SK-N-SH treated with all-trans-retinoic acid at 6 μM for 48 hours (cell line): Measurements from ENCODE around the gene TTC7B.

Experiments
- ATAC-seq: fragments of 200-7000 bp; cut with Tn5 transposase; 3 replicates; pipeline ENCODE4 v1.9.1; 2020; ENCODE audit warnings: mild to moderate bottlenecking, moderate library complexity
- ARNTL ChIP-seq: fragments of 450-650 bp; formaldehyde crosslinking; IDR thresholded peaks from 2 replicates; pipeline ENCODE4 v1.5.0; 2020; ENCODE audit warnings: low read depth, mild to moderate bottlenecking, moderate library complexity, borderline replicate concordance
- BACH2 ChIP-seq: fragments of 250-450 bp; sonication (Bioruptor Pico); IDR thresholded peaks from 2 replicates; pipeline ENCODE4 v1.9.0; 2021; ENCODE audit warnings: mild to moderate bottlenecking, borderline replicate concordance
- CSDC2 ChIP-seq: fragments of 250-450 bp; sonication (Bioruptor Pico); IDR thresholded peaks from 2 replicates; pipeline ENCODE4 v1.5.0; 2020; ENCODE audit warnings: mild to moderate bottlenecking, moderate library complexity
- ESRRG ChIP-seq: fragments of 250-450 bp; sonication (Bioruptor Pico); IDR thresholded peaks from 2 replicates; pipeline ENCODE4 v1.6.1; 2021; ENCODE audit warnings: mild to moderate bottlenecking
- ISL1 ChIP-seq: fragments of 250-450 bp; sonication (Bioruptor Pico); IDR thresholded peaks from 2 replicates; pipeline ENCODE4 v2.1.2; 2022; ENCODE audit warnings: mild to moderate bottlenecking, moderate library complexity
- OSR1 ChIP-seq: fragments of 250-450 bp; sonication (Bioruptor Pico); IDR thresholded peaks from 2 replicates; pipeline ENCODE4 v1.8.0; 2022; ENCODE audit warnings: moderate library complexity, mild to moderate bottlenecking, inconsistent platforms
- PPARA ChIP-seq: fragments of 250-450 bp; sonication (Bioruptor Pico); IDR thresholded peaks from 2 replicates; pipeline ENCODE4 v1.5.0; 2020; ENCODE audit warnings: mild to moderate bottlenecking, borderline replicate concordance
- RARB ChIP-seq: fragments of 250-450 bp; sonication (Bioruptor Pico); IDR thresholded peaks from 2 replicates; pipeline ENCODE4 v1.8.0; 2021; ENCODE audit warnings: mild to moderate bottlenecking, moderate library complexity
- SNAI2 ChIP-seq: fragments of 250-450 bp; sonication (Bioruptor Pico); IDR thresholded peaks from 2 replicates; pipeline ENCODE4 v1.5.0; 2020; ENCODE audit warnings: mild to moderate bottlenecking, moderate library complexity
- TCF4 ChIP-seq: fragments of 250-450 bp; sonication (Bioruptor Pico); IDR thresholded peaks from 2 replicates; pipeline ENCODE4 v1.8.0; 2021; ENCODE audit warnings: mild to moderate bottlenecking, moderate library complexity, borderline replicate concordance
- TOX ChIP-seq: fragments of 250-450 bp; sonication (Bioruptor Pico); IDR thresholded peaks from 2 replicates; pipeline ENCODE4 v1.8.0; 2021; ENCODE audit warnings: mild to moderate bottlenecking, moderate library complexity, borderline replicate concordance
- ZC3H10 ChIP-seq: fragments of 250-450 bp; sonication (Bioruptor Pico); IDR thresholded peaks from 2 replicates; pipeline ENCODE4 v1.5.1; 2021; ENCODE audit warnings: mild to moderate bottlenecking, moderate library complexity
- ZFP3 ChIP-seq: fragments of 250-450 bp; sonication (Bioruptor Pico); IDR thresholded peaks from 2 replicates; pipeline ENCODE4 v1.5.0; 2020; ENCODE audit warnings: mild to moderate bottlenecking, moderate library complexity
- ZFP30 ChIP-seq: fragments of 450-650 bp; formaldehyde crosslinking; IDR thresholded peaks from 2 replicates; pipeline ENCODE4 v1.5.0; 2022; ENCODE audit warnings: mild to moderate bottlenecking, moderate library complexity
- ZNF565 ChIP-seq: fragments of 450-650 bp; formaldehyde crosslinking; conservative IDR thresholded peaks from 2 replicates; pipeline ENCODE4 v1.5.0; 2020; ENCODE audit warnings: low read depth, mild to moderate bottlenecking, moderate library complexity
- ZNF70 ChIP-seq: fragments of 450-650 bp; formaldehyde crosslinking; IDR thresholded peaks from 2 replicates; pipeline ENCODE4 v1.5.0; 2020; ENCODE audit warnings: mild to moderate bottlenecking, moderate library complexity
- ZNF8 ChIP-seq: fragments of 450-650 bp; formaldehyde crosslinking; IDR thresholded peaks from 2 replicates; pipeline ENCODE4 v1.5.0; 2020; ENCODE audit warnings: mild to moderate bottlenecking, moderate library complexity
- TF ChIP-seq, protein P1 (sequence below): fragments of 250-450 bp; sonication (Bioruptor Pico); IDR thresholded peaks from 2 replicates; pipeline ENCODE4 v1.8.0; 2020; ENCODE audit warnings: mild to moderate bottlenecking, moderate library complexity, borderline replicate concordance
- TF ChIP-seq, protein P2 (sequence below): fragments of 250-450 bp; sonication (Bioruptor Pico); IDR thresholded peaks from 2 replicates; pipeline ENCODE4 v1.5.1; 2021; ENCODE audit warnings: mild to moderate bottlenecking, moderate library complexity
- TF ChIP-seq, protein P3 (sequence below): fragments of 250-450 bp; sonication (Bioruptor Pico); IDR thresholded peaks from 2 replicates; pipeline ENCODE4 v1.5.1; 2020; ENCODE audit warnings: low read depth, mild to moderate bottlenecking, moderate library complexity
- TF ChIP-seq, protein P4 (sequence below): fragments of 250-450 bp; sonication (Bioruptor Pico); IDR thresholded peaks from 2 replicates; pipeline ENCODE4 v1.8.0; 2021; ENCODE audit warnings: low read depth, mild to moderate bottlenecking, moderate library complexity, borderline replicate concordance
- TF ChIP-seq, protein P5 (sequence below): fragments of 250-450 bp; sonication (Bioruptor Pico); IDR thresholded peaks from 2 replicates; pipeline ENCODE4 v1.5.0; 2020; ENCODE audit warnings: mild to moderate bottlenecking, moderate library complexity

TTC7B gene

DNA sequence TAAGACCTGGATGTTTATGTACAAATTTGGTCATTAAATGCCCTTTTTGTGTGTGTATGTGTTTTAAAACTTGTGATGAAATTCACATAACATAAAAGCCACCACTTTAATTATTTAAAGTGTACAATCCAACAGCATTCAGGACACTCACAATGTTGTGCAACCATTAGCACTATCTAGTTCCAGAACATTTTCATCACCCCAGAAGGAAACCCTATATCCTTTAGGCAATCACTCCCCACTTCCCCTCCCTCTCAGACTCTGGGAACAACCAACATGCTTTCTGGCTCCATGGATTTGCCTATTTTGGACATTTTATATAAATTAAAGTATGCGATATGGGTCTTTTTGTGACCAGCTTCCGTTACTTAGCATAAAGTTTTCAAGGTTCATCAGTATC, 124.6 kb downstream of the TTC7B start:
- TF ChIP-seq CSDC2 (no peak), OSR1 (no peak), ZNF565 (CRISPR knock-in tag) (no peak), ZFP30 (no peak), ESRRG (no peak), SNAI2 (CRISPR knock-in tag) (no peak), BACH2 (CRISPR knock-in tag) (no peak), ZC3H10 (no peak), PPARA (CRISPR knock-in tag) (no peak), ISL1 (CRISPR knock-in tag) (no peak), TCF4 (CRISPR knock-in tag) (no peak), ZNF8 (no peak), ARNTL (CRISPR knock-in tag) (no peak), ZFP3 (CRISPR knock-in tag) (no peak)
- TF ChIP-seq, protein P1, sequence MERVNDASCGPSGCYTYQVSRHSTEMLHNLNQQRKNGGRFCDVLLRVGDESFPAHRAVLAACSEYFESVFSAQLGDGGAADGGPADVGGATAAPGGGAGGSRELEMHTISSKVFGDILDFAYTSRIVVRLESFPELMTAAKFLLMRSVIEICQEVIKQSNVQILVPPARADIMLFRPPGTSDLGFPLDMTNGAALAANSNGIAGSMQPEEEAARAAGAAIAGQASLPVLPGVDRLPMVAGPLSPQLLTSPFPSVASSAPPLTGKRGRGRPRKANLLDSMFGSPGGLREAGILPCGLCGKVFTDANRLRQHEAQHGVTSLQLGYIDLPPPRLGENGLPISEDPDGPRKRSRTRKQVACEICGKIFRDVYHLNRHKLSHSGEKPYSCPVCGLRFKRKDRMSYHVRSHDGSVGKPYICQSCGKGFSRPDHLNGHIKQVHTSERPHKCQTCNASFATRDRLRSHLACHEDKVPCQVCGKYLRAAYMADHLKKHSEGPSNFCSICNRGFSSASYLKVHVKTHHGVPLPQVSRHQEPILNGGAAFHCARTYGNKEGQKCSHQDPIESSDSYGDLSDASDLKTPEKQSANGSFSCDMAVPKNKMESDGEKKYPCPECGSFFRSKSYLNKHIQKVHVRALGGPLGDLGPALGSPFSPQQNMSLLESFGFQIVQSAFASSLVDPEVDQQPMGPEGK (CRISPR knock-in tag), result no peak
- TF ChIP-seq, protein P2, sequence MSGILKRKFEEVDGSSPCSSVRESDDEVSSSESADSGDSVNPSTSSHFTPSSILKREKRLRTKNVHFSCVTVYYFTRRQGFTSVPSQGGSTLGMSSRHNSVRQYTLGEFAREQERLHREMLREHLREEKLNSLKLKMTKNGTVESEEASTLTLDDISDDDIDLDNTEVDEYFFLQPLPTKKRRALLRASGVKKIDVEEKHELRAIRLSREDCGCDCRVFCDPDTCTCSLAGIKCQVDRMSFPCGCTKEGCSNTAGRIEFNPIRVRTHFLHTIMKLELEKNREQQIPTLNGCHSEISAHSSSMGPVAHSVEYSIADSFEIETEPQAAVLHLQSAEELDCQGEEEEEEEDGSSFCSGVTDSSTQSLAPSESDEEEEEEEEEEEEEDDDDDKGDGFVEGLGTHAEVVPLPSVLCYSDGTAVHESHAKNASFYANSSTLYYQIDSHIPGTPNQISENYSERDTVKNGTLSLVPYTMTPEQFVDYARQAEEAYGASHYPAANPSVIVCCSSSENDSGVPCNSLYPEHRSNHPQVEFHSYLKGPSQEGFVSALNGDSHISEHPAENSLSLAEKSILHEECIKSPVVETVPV, result no peak
- TF ChIP-seq, protein P3, sequence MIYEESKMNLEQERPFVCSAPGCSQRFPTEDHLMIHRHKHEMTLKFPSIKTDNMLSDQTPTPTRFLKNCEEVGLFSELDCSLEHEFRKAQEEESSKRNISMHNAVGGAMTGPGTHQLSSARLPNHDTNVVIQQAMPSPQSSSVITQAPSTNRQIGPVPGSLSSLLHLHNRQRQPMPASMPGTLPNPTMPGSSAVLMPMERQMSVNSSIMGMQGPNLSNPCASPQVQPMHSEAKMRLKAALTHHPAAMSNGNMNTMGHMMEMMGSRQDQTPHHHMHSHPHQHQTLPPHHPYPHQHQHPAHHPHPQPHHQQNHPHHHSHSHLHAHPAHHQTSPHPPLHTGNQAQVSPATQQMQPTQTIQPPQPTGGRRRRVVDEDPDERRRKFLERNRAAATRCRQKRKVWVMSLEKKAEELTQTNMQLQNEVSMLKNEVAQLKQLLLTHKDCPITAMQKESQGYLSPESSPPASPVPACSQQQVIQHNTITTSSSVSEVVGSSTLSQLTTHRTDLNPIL (CRISPR knock-in tag), result no peak
- TF ChIP-seq, protein P4, sequence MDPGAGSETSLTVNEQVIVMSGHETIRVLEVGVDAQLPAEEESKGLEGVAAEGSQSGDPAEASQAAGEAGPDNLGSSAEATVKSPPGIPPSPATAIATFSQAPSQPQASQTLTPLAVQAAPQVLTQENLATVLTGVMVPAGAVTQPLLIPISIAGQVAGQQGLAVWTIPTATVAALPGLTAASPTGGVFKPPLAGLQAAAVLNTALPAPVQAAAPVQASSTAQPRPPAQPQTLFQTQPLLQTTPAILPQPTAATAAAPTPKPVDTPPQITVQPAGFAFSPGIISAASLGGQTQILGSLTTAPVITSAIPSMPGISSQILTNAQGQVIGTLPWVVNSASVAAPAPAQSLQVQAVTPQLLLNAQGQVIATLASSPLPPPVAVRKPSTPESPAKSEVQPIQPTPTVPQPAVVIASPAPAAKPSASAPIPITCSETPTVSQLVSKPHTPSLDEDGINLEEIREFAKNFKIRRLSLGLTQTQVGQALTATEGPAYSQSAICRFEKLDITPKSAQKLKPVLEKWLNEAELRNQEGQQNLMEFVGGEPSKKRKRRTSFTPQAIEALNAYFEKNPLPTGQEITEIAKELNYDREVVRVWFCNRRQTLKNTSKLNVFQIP (CRISPR knock-in tag), result no peak
- no peak for ATAC-seq

DNA sequence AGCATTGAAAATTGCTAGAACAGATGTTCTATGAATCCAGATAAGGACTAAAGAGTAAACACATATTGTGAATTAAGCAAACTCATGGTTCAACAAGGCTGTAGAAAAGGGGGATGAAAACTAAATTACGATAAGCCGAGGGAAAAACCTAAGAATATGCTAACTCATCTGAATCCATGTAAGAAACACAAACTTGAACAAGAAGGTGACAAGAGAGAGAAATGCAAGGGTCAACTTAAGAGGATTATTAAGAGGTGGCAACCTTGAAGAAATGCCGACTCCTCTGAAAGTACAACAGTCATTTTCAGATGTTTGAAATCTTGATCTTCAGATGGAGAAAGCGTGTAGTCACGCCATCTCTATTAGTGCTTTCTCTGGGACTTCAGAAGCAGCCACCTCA, 128.6 kb downstream of the TTC7B start:
- no peak for TF ChIP-seq ISL1 (CRISPR knock-in tag)
- TF ChIP-seq, protein P5, sequence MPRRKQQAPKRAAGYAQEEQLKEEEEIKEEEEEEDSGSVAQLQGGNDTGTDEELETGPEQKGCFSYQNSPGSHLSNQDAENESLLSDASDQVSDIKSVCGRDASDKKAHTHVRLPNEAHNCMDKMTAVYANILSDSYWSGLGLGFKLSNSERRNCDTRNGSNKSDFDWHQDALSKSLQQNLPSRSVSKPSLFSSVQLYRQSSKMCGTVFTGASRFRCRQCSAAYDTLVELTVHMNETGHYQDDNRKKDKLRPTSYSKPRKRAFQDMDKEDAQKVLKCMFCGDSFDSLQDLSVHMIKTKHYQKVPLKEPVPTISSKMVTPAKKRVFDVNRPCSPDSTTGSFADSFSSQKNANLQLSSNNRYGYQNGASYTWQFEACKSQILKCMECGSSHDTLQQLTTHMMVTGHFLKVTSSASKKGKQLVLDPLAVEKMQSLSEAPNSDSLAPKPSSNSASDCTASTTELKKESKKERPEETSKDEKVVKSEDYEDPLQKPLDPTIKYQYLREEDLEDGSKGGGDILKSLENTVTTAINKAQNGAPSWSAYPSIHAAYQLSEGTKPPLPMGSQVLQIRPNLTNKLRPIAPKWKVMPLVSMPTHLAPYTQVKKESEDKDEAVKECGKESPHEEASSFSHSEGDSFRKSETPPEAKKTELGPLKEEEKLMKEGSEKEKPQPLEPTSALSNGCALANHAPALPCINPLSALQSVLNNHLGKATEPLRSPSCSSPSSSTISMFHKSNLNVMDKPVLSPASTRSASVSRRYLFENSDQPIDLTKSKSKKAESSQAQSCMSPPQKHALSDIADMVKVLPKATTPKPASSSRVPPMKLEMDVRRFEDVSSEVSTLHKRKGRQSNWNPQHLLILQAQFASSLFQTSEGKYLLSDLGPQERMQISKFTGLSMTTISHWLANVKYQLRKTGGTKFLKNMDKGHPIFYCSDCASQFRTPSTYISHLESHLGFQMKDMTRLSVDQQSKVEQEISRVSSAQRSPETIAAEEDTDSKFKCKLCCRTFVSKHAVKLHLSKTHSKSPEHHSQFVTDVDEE, result no peak
- TF ChIP-seq, protein P1 (CRISPR knock-in tag), result no peak
- no peak for TF ChIP-seq ZNF565 (CRISPR knock-in tag)
- no peak for TF ChIP-seq ZNF70 (CRISPR knock-in tag)
- TF ChIP-seq, protein P3 (CRISPR knock-in tag), result no peak
- TF ChIP-seq BACH2 (CRISPR knock-in tag), result no peak
- no peak for TF ChIP-seq TOX (CRISPR knock-in tag)
- no peak for TF ChIP-seq ZFP3 (CRISPR knock-in tag)
- TF ChIP-seq ZNF8, result no peak
- TF ChIP-seq RARB (CRISPR knock-in tag), result no peak
- no peak for ATAC-seq
